Central memory CD8-positive, alpha-beta T cell (primary cell): ENCODE results near the gene CAPZB.

Experiments used
- ATAC-seq: fragments of 150-1000 bp; cut with Tn5 transposase; replicated peaks from 2 replicates; pipeline ENCODE4 v1.10.0; 2022; ENCODE audit warnings: mild to moderate bottlenecking, moderate FRiP score, moderate number of reproducible peaks; ENCODE audit not compliant: poor library complexity, severe bottlenecking; ENCODE audit errors: extremely low read depth
- DNase-seq, 2 donors: peaks; one replicate each; pipeline ENCODE4 v3.0.0; 2021; ENCODE audit warnings: low spot score in 2 of 2
- H3K27ac Mint-ChIP-seq: one replicate; pipeline ENCODE4 v1.8.0; 2022; ENCODE audit warnings: low read depth, mild to moderate bottlenecking, moderate library complexity, mixed read lengths
- H3K27me3 Mint-ChIP-seq: one replicate; pipeline ENCODE4 v1.8.0; 2022; ENCODE audit warnings: mixed read lengths
- H3K36me3 Mint-ChIP-seq: one replicate; pipeline ENCODE4 v1.8.0; 2022; ENCODE audit warnings: mild to moderate bottlenecking, moderate library complexity, mixed read lengths; ENCODE audit not compliant: insufficient read depth
- H3K4me1 Mint-ChIP-seq: one replicate; pipeline ENCODE4 v1.8.0; 2022; ENCODE audit warnings: mixed read lengths
- H3K4me3 Mint-ChIP-seq: one replicate; pipeline ENCODE4 v1.8.0; 2022; ENCODE audit warnings: mild to moderate bottlenecking, moderate library complexity, mixed read lengths
- H3K9me3 Mint-ChIP-seq: one replicate; pipeline ENCODE4 v1.8.0; 2022; ENCODE audit warnings: mixed read lengths

Gene CAPZB

DNA sequence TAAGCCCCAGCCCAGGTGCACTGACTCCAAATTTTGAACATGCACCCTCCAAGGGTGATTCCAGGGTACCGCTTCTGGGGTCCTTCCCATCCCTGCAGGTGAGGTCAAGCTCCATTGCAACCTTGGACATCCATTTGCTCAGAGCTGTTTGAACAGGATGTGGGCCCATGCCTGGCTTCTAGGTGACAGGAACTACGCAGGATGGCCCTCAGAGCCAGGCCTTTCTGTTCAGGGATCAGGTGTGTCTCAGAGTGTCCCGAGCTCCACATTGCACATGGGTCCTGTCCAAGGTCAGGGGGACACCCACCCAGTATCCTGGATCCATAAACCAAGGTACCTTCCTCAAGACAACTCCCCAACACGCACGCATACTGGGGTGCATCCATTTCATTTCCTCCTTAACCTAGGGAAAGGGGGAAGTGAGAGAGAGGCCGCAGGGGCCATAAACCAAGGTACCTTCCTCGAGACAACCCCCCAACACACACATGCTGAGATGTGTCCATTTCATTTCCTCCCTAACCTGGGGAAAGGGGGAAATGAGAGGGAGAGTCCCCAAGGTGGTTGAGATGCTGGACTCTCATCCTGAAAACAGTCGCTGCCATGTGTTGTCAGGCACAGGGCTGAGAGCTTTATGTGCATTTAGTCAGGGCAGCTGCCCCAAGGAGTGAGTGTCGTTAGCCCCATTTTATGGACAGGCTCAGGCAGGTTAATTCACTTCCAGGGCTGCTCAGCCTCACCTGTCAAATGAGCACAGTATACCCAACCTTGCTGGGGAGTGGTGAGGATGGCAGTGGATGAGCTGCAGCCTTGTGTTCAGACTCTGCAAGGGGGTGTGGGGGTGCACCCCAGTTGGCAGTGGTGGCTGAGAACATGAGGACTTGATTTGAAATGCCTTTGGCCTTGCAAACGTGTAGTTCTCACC, 171.1 kb downstream of the CAPZB start:
- ATAC-seq (no peak), DNase-seq (no peak)
- Mint-ChIP-seq H3K27ac (no peak overlapping the region), H3K9me3 (no peaks in the 10 kb centered on the region), H3K27me3 (no peaks in the 10 kb centered on the region), H3K36me3 (peaks cover 30% of the 10 kb centered on the region), H3K4me3 (peak overlapping the region; percentile 81), H3K4me1 (peaks cover 31% of the 10 kb centered on the region)

- no peak for DNase-seq
- Mint-ChIP-seq H3K27ac (peak overlapping the region; percentile 75), H3K4me3 (peak overlapping the region; percentile 81), H3K36me3 (peaks cover 26% of the 10 kb centered on the region), H3K4me1 (peaks cover 37% of the 10 kb centered on the region), H3K9me3 (no peaks in the 10 kb centered on the region), H3K27me3 (no peaks in the 10 kb centered on the region)
- no peak for ATAC-seq
Measured at GRCh38 chr1:19313636-19313959, 171.7 kb downstream of the CAPZB start.

DNA sequence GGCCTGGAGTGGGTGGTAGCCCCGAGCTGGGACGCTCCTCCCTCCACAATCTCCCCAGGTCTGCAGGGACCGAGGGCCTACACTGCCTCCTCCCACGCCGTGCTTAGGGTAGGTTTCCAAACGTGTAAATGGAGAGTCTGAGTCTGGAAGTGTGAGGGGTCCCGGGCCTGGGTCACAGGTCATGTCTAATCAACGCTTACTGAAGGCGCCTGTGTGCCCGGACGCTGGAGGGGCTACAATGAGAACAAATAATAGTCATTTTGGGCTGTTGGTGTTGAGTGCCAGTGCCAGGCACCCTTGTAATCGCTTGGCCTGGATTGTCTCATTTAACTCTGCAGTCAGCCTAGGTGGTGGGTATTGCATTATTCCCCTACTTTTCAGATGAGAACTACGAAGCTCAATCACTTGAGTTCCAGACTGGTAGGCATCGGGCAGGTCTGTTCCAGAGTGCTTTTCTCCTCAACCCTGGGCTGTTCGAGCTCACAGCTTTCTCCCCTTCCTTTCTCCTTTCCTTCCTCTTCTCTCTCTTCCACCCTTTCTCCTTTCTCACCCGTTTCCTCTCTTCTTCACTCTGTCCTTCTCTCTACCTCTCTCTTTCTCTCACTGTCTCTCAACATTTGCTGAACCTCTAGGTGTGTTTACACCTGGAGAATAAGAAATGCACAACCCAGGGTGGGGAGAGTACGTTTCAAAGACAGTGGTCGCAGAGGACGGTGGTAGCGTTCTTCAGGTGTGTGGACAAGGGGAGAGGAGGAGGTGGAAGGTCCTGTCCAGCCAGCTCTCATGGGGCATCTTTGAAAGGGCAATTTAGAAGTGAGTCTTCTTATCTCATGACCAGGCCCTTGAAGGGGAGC, 172.3 kb downstream of the CAPZB start:
- DNase-seq: no peak
- Mint-ChIP-seq H3K4me1 (peaks cover 37% of the 10 kb centered on the region), H3K4me3 (peak overlapping the region; percentile 81), H3K9me3 (no peaks in the 10 kb centered on the region), H3K27ac (peak overlapping the region; percentile 75), H3K27me3 (no peaks in the 10 kb centered on the region), H3K36me3 (peaks cover 26% of the 10 kb centered on the region)
- no peak for ATAC-seq

DNA sequence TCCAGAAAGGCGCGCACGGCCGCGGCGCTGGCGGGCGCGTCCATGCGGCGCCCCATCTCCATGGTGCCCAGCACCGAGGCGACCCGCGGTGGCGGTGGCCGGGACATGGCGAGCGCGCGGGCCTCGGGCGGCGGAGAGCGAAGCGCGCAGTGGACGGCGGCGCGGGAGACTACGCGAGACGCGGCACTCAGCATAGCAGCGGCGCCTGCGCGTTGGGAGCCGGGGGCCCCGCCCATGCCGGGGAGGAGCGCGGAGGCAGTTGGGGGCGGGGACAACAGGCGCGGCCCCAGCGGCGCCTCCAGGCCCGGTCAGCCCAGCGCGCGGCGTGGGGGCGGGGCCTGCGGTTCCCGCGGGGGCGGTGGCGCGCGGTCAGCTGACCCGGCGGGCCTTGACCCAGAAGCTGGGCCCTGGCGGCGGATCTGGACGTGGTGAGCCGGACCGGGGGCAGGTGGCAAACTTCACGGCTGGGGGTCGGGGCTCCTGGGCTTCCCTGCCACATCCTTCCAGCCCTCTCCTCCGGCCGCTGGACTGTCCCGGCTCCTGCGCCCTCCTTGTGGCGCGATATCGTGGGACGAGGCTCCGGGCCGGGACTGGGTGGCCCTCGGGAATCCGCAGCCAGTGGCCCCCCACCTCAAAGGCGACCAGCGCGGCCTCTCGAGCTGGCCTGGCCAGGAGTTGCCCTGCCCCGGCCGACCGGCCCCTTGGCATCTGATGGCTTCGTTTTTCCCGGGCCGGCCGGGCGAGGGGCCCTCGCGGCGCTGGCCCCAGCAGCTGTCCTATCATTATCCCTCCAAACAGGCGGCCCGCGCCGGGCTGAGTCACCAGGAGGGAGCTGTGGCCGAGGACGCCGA, 173.2 kb downstream of the CAPZB start, which contains the start of the genes AKR7A2 and SLC66A1:
AKR7A2 (minus strand) TSS at position 214 of the 851 bp plus-strand sequence; CDS start at position 194, 20 bp downstream.
SLC66A1 (plus strand) TSS at position 396 of the 851 bp plus-strand sequence. CDS start 5,352 bp downstream, outside the sequence.
- peak; percentile 92 for ATAC-seq
- H3K4me3 Mint-ChIP-seq: peak within 1 kb of the TSS; percentile 81
- no peaks in the 10 kb centered on the region for H3K9me3 Mint-ChIP-seq
- H3K27me3 Mint-ChIP-seq: no peaks in the 10 kb centered on the region
- peak; percentile 82 to 84 for DNase-seq
- H3K36me3 Mint-ChIP-seq: peaks cover 26% of the 10 kb centered on the region
- peak within 1 kb of the TSS; percentile 75 for H3K27ac Mint-ChIP-seq
- H3K4me1 Mint-ChIP-seq: peaks cover 37% of the 10 kb centered on the region

DNA sequence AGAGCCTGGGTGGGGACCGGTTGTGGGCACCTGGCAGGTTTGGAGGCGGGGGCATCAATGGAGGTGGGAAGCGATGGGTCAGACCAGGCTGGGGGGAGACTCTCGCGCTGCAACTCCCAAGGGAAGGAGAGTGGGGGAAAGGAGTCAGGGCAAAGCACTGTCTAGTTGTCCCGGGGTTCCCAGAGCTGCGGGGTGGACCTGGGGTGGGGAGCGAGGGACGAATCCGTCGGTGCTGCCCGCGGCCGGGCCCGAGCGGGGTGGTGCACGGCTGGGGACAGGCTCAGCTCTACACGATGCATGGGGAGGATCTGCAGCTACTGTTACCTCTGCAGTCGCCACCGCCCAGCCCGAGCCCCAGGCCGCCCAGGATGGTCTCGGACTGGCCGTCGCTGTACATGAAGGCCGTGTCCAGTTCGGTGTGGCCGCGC, 173.8 kb downstream of the CAPZB start:
- ATAC-seq (peak; percentile 19), DNase-seq (no peak)
- Mint-ChIP-seq H3K9me3 (no peaks in the 10 kb centered on the region), H3K36me3 (peaks cover 25% of the 10 kb centered on the region), H3K4me3 (peak overlapping the region; percentile 81), H3K27ac (peak overlapping the region; percentile 13), H3K27me3 (no peaks in the 10 kb centered on the region), H3K4me1 (peaks cover 37% of the 10 kb centered on the region)

DNA sequence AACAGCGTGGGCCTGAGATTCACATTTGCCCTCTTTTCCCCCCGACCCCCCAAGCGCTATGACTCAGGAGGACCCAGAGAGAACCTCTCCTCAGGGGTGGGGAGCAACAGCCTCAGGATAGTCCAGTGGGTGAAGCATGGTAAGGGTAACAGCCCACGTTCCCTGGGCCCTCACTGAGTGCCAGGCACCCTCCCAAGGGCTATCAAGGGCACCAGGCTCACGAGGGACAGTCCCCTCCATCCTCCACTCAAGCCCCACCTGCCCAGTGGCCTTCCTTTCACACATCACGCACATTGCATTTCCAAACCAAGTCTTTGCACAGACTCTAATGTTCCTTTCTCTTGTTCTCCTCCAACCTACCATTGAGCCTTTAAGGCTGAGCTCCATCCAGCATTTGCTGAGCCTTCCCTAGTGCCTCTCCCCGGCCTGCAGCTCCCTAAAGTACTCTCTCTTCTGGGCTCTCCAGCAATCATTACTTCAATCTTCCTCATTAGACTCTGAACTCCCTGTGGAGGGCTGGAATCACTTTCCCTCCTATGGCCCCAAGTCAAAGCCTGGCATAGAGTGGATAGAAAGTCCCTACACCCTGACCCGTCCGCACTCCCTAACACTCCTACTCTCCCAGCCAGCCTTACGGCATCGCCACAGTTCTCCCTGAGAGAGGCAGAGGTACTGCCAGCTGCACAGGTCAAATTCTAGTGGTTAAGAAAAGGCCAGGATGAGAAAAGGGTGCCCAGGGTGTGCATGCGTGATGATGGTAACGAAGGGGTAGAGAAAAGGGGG, 174.4 kb downstream of the CAPZB start:
- Mint-ChIP-seq H3K4me3 (peak overlapping the region; percentile 81), H3K27me3 (no peaks in the 10 kb centered on the region), H3K4me1 (peaks cover 34% of the 10 kb centered on the region), H3K36me3 (peaks cover 31% of the 10 kb centered on the region), H3K9me3 (no peaks in the 10 kb centered on the region), H3K27ac (peak overlapping the region; percentile 13)
- ATAC-seq (no peak), DNase-seq (no peak)

GRCh38 chr1:19310061-19310460, 175.3 kb downstream of the CAPZB start:
- Mint-ChIP-seq H3K27ac (no peak overlapping the region), H3K36me3 (peaks cover 32% of the 10 kb centered on the region), H3K9me3 (no peaks in the 10 kb centered on the region), H3K27me3 (no peaks in the 10 kb centered on the region), H3K4me1 (peaks cover 29% of the 10 kb centered on the region), H3K4me3 (peak overlapping the region; percentile 81)
- DNase-seq (no peak), ATAC-seq (no peak)

- ATAC-seq (no peak), DNase-seq (no peak)
- Mint-ChIP-seq H3K4me1 (peaks cover 29% of the 10 kb centered on the region), H3K36me3 (peaks cover 34% of the 10 kb centered on the region), H3K4me3 (no peak overlapping the region), H3K9me3 (no peaks in the 10 kb centered on the region), H3K27ac (no peak overlapping the region), H3K27me3 (no peaks in the 10 kb centered on the region)
Measured at GRCh38 chr1:19309123-19309813, 176.1 kb downstream of the CAPZB start.

DNA sequence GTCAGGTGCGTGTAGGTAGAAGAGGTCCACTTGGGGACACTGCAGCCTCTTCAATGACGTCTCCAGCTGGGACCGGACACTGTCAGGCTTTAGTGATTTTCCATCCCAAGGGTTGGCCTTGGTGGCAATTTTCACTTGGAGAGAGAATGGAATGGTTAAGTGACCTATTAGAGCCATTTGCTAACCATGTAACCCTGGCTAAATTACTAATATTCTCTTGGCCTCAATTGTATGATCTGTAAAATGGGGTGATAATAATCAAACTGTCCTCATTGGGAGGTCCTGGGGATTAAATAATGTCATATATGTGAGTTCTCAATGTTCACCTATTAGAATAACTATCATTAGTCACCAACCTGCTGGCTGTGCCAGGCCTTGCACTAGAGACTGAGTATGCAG, 176.8 kb downstream of the CAPZB start:
- Mint-ChIP-seq H3K9me3 (no peaks in the 10 kb centered on the region), H3K27ac (no peak overlapping the region), H3K4me3 (no peak overlapping the region), H3K27me3 (no peaks in the 10 kb centered on the region), H3K36me3 (peaks cover 33% of the 10 kb centered on the region), H3K4me1 (peaks cover 26% of the 10 kb centered on the region)
- ATAC-seq (no peak), DNase-seq (no peak)

DNA sequence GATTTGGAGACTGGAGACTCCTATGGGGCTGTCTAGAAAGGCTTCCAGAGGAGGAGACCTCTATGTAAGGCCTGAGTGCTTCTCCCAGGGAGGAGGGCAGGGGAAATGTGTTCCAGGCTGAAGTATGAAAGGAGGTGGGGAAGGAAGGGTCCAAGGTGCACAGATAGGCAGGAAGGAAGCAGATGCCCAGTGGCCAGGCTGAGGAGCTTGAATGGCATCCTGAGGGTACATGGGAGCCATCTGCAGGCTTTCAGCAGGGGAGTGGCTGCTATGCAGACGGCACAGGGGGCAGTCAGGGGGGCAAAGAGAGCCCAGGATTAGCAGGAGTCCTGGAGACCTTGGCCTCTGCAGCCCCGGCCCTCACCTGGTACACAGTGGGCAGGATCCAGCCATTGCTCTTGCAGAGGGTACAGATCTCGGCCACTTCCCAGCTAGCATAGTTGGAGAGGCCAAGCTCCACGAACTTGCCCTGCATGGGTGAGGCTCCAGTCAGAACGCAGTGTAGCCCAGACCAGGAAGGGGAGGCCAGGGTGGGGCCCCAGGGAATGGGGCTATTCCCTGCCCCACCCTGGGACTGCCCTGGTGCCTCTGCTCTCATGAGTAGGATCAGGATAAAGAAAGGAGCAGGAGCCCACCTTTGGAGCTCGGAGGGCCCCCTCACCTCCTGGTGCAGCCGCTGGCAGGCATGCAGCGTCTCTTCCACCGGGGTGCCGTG, 177.4 kb downstream of the CAPZB start:
- H3K27me3 Mint-ChIP-seq: no peaks in the 10 kb centered on the region
- ATAC-seq (no peak), DNase-seq (no peak)
- H3K9me3 Mint-ChIP-seq: no peaks in the 10 kb centered on the region
- no peak overlapping the region for H3K4me3 Mint-ChIP-seq
- no peak overlapping the region for H3K27ac Mint-ChIP-seq
- H3K36me3 Mint-ChIP-seq: peaks cover 34% of the 10 kb centered on the region
- peaks cover 20% of the 10 kb centered on the region for H3K4me1 Mint-ChIP-seq
